ENCODE results near the gene CCAR1.
"Not testable (repeated sequence)": the region's sequence is repeated elsewhere in the genome, so short reads cannot be mapped to it uniquely, and the experiment has no call there.

CCAR1 gene

DNA sequence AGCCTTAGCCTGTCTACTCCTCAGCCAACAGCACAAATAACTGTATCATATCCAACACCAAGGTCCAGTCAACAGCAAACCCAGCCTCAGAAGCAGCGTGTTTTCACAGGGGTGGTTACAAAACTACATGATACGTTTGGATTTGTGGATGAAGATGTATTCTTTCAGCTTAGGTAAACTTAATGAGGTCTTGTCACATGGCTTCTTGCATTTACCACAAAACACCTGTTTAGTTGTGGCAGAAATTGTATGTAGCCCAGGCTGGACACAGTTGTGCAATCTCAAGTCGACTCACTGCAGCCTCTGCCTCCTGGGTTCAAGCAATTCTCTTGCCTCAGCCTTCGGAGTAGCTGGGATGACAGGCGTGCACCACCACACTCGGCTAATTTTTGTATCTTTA is 21.4 kb downstream of the CCAR1 start:
- DNase-seq (ENCODE audit: low read depth): no peak
- no peak overlapping the region for H3K4me3 ChIP-seq (ENCODE audit: low read depth, low read length)
- no peak for TF ChIP-seq CTCF (IDR thresholded peaks at IDR 0.05; ENCODE audit: control insufficient read depth, extremely low read depth, insufficient read depth)

DNA sequence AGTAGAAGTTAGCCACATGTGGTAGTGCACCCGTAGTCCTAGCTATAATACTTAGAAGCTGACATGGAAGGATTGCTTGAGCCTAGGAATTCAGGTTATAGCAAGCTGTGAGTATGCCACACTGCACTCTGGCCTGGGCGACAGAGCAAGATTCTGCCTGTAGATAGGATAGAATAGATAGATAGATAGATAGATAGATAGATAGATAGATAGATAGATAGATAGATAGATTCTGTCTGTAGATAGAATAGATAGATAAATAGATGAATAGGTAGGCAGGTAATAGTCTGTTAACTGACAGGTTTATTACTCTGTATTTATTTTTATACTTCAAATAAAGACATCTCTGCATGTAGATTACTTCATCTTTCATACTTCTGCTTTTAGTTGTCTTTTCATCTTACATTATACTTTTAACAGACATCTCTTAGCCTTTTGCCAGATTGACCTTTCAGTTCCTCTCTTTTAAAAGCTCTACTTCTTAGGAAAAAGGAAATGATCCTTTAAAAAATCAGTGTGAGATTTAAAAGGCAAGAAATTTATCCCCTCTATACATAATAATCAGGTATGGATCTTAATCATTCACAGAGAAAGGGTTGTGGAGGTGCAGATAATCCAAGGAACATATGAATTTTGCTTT is 31.8 kb downstream of the CCAR1 start:
- no peak overlapping the region for H3K4me3 ChIP-seq (ENCODE audit: low read depth, low read length)
- DNase-seq (ENCODE audit: low read depth): no peak
- TF ChIP-seq CTCF (IDR thresholded peaks at IDR 0.05; ENCODE audit: control insufficient read depth, extremely low read depth, insufficient read depth): no peak

DNA sequence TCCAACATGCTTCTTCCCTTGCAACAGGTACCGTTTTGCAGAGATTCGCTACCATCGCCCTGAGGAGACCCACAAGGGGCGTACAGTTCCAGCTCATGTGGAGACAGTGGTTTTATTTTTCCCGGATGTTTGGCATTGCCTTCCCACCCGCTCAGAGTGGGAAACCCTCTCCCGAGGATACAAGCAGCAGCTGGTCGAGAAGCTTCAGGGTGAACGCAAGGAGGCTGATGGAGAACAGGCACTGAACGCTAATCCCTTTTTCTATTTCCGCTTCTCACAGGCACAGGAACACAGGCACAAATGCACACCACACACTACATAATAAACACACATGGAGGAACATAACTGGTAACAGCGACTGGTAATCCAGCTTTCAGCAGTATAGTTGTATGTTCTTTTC is 35.2 kb downstream of the CCAR1 start:
- DNase-seq (ENCODE audit: low read depth): no peak
- H3K4me3 ChIP-seq (ENCODE audit: low read depth, low read length): no peak overlapping the region
- TF ChIP-seq CTCF (IDR thresholded peaks at IDR 0.05; ENCODE audit: control insufficient read depth, extremely low read depth, insufficient read depth): no peak

- no peak for TF ChIP-seq CTCF (IDR thresholded peaks at IDR 0.05; ENCODE audit: control insufficient read depth, extremely low read depth, insufficient read depth)
- no peak overlapping the region for H3K4me3 ChIP-seq (ENCODE audit: low read depth, low read length)
- no peak for DNase-seq (ENCODE audit: low read depth)
Measured at GRCh38 chr10:68756766-68757165, 35.7 kb downstream of the CCAR1 start.

DNA sequence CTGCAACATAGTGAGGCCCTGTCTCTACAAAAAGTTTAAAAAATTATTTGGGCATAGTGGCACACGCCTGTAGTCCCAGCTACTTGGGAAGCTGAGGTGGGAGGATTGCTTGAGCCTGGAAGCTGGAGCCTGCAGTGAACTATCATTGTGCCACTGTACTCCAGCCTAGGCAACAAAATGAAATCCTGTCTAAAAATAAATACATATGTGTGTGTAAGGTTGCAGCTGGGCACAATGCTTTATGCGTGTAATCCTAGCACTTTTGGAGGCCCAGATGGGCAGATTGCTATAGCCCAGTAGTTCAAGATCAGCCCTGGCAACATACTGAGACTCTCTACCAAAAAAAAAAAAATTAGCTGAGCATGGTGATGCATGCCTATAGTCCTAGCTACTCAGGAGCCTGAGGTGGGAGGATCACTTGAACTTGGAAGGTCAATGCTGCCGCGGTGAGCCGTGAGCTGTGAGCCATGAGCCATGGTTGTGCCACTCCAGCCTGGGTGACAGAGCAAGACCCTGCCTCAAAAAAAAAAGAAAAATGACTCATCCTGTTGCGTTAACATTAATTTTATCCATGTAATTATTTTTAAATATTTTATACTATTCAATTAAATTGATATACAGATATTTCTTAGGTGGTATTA is 38.3 kb downstream of the CCAR1 start:
- no peak overlapping the region for H3K4me3 ChIP-seq (ENCODE audit: low read depth, low read length)
- no peak for TF ChIP-seq CTCF (IDR thresholded peaks at IDR 0.05; ENCODE audit: control insufficient read depth, extremely low read depth, insufficient read depth)
- no peak for DNase-seq (ENCODE audit: low read depth)

GRCh38 chr10:68759967-68760366 is 38.9 kb downstream of the CCAR1 start:
- H3K4me3 ChIP-seq (ENCODE audit: low read depth, low read length): no peak overlapping the region
- DNase-seq (ENCODE audit: low read depth): no peak
- TF ChIP-seq CTCF (IDR thresholded peaks at IDR 0.05; ENCODE audit: control insufficient read depth, extremely low read depth, insufficient read depth): no peak

- H3K4me3 ChIP-seq (ENCODE audit: low read depth, low read length): not testable (repeated sequence)
Measured at GRCh38 chr10:68767407-68767806, 46.4 kb downstream of the CCAR1 start.

More at GRCh38 chr10:68767407-68767806, 46.4 kb downstream of the CCAR1 start:
- DNase-seq (ENCODE audit: low read depth): not testable (repeated sequence)
